Spleen (tissue), 11 donors: Measurements from ENCODE around the gene NEUROG3. TPM values are rescaled to one million over a fixed set of nuclear protein-coding genes. Genes with fewer than 3 reads are reported as not detected.

ENCODE experiments used
- DNase-seq: peaks from one replicate; pipeline ENCODE4 v3.0.0-alpha.2; 2020
- H3K27ac ChIP-seq, 8 donors: fragments of 200-600 bp; sonication (generic) in 7 of 8; 1 replicate in 4 of 8; 2 replicates in 4 of 8; pipeline versions ENCODE4 v1.5.0 to v1.8.0; 2016 to 2021; ENCODE audit warnings: inconsistent platforms in 4 of 8, mild to moderate bottlenecking in 4 of 8, moderate library complexity in 1 of 8
- H3K27me3 ChIP-seq, 7 donors: fragments of 200-600 bp; sonication (generic) in 6 of 7; replicated peaks in 1 of 7; 1 replicate in 4 of 7; 2 replicates in 3 of 7; pipeline versions ENCODE4 v1.5.0 to v1.8.0; 2016 to 2021; ENCODE audit warnings: inconsistent platforms in 3 of 7, mild to moderate bottlenecking in 1 of 7
- H3K36me3 ChIP-seq, 6 donors: fragments of 200-600 bp; sonication (generic) in 5 of 6; 1 replicate in 4 of 6; 2 replicates in 2 of 6; pipeline versions ENCODE4 v1.5.0 to v1.8.0; 2016 to 2021; ENCODE audit warnings: inconsistent platforms in 2 of 6
- H3K4me1 ChIP-seq, 6 donors: fragments of 200-600 bp; sonication (generic) in 5 of 6; 1 replicate in 3 of 6; 2 replicates in 3 of 6; pipeline versions ENCODE4 v1.5.0 to v1.8.0; 2016 to 2021; ENCODE audit warnings: inconsistent platforms in 3 of 6
- H3K4me3 ChIP-seq, 8 donors: fragments of 200-600 bp; sonication (generic) in 7 of 8; 1 replicate in 4 of 8; 2 replicates in 4 of 8; pipeline versions ENCODE4 v1.5.0 to v1.8.0; 2016 to 2021; ENCODE audit warnings: inconsistent platforms in 4 of 8, mild to moderate bottlenecking in 4 of 8, moderate library complexity in 2 of 8
- H3K9me3 ChIP-seq, 8 donors: fragments of 200-600 bp; sonication (generic) in 7 of 8; 1 replicate in 4 of 8; 2 replicates in 4 of 8; pipeline versions ENCODE4 v1.5.0 to v1.8.0; 2016 to 2021; ENCODE audit warnings: inconsistent platforms in 4 of 8
- CTCF ChIP-seq, 11 experiments: fragments of 200-600 bp in 7 of 11; fragments of 450-650 bp in 4 of 11; sonication (generic) in 4 of 11; IDR thresholded peaks in 8 of 11; conservative IDR thresholded peaks in 3 of 11; 1 replicate in 7 of 11; 2 replicates in 4 of 11; pipeline versions ENCODE4 v1.4.0 to v1.8.0; 2016 to 2021; ENCODE audit warnings: antibody characterized with exemption in 11 of 11, inconsistent platforms in 4 of 11, mild to moderate bottlenecking in 1 of 11
- POLR2A ChIP-seq, 3 donors: fragments of 450-650 bp; IDR thresholded peaks; one replicate each; pipeline ENCODE4 v1.5.1; 2017; ENCODE audit warnings: antibody characterized with exemption in 3 of 3, mild to moderate bottlenecking in 1 of 3
- POLR2AphosphoS5 ChIP-seq, 3 donors: sonication (generic); formaldehyde crosslinking; IDR thresholded peaks; one replicate each; pipeline ENCODE4 v1.5.1; 2017; ENCODE audit warnings: antibody characterized with exemption in 3 of 3
- WGBS, 5 donors: extraction: QIAGEN DNeasy Blood & Tissue Kit in 3 of 5; methylation state at CpG; one replicate each; pipeline versions ENCODE4 v1.1.5 to v1.1.7; 2013 to 2018; 5-methylcytosine and 5-hydroxymethylcytosine counted together
- intact Hi-C: fragments of 100-400 bp; cut with DNase I; formaldehyde crosslinking; loops from one replicate; pipeline ENCODE4 v1.15.0; 2023; ENCODE audit warnings: low total_unique reads
- polyA plus RNA-seq, 3 donors: library from polyadenylated mRNA; stranded (reverse); fragments of 200-250 nt; gene quantifications; one replicate each; pipeline ENCODE4 v1.2.1, GENCODE V29; 2013
- total RNA-seq, 7 donors: library from RNA; depleted of rRNA in 3 of 7; stranded (reverse); fragments of >200 nt in 3 of 7; fragmentation: NEBNext Ultra II Directional in 4 of 7; extraction: Animal tissue kit (Norgen Biotek cat#: 25700) in 4 of 7; gene quantifications; one replicate each; pipeline versions ENCODE4 v1.1.0 to v1.2.1, GENCODE V29; 2016 to 2021
- donor health status: healthy with polysubstance abuse.
- donor health status: DM: no; HTN: no; CAD: no; lungs with moderate emphysema.
- donor health status: DM: no; HTN: no; CAD: no.
- donor health status: Bipolar disorder and iron deficiency.
- donor health status: healthy.
- donor health status: DM: no; HTN: no; CAD: no.
- donor health status: DM: yes; HTN: yes; CAD: no.

NEUROG3 gene
- total and polyA plus RNA-seq, 10 donors = 0.06 TPM; not detected in 8

GRCh38 chr10:69559525-69559924 is 13.7 kb downstream of the NEUROG3 start:
- no peak overlapping the region for H3K27ac ChIP-seq
- WGBS, 5 donors = 60 to 72% (median 62%) methylated on average over 5 to 6 of the region's 6 CpGs
- H3K4me1 ChIP-seq = peaks cover 0 to 5% (median 0%) of the 10 kb centered on the region in 6 donors
- no peaks in the 10 kb centered on the region for H3K36me3 ChIP-seq
- intact Hi-C loops = no loop called here
- H3K4me3 ChIP-seq = no peak overlapping the region
- DNase-seq = no peak
- no peaks in the 10 kb centered on the region for H3K9me3 ChIP-seq
- peaks cover 0 to 31% (median 0%) of the 10 kb centered on the region in 7 donors for H3K27me3 ChIP-seq
- TF ChIP-seq POLR2A (IDR thresholded peaks at IDR 0.05) (no peak), CTCF (IDR thresholded peaks at IDR 0.05 in 8 of 11, conservative IDR thresholded peaks at IDR 0.05 in 3 of 11) (no peak)

GRCh38 chr10:69558559-69558958 is 14.7 kb downstream of the NEUROG3 start:
- no peaks in the 10 kb centered on the region for H3K9me3 ChIP-seq
- intact Hi-C loops = no loop called here

GRCh38 chr10:69554611-69555010 is 18.6 kb downstream of the NEUROG3 start:
- no peak overlapping the region for H3K4me3 ChIP-seq

More at GRCh38 chr10:69558559-69558958, 14.7 kb downstream of the NEUROG3 start:
- WGBS, 5 donors = 27 to 33% (median 30%) methylated on average over 2 of the region's 2 CpGs
- no peak overlapping the region for H3K4me3 ChIP-seq
- H3K27me3 ChIP-seq = peaks cover 0 to 26% (median 0%) of the 10 kb centered on the region in 7 donors
- no peak for DNase-seq
- TF ChIP-seq CTCF (IDR thresholded peaks at IDR 0.05 in 8 of 11, conservative IDR thresholded peaks at IDR 0.05 in 3 of 11) (no peak), POLR2A (IDR thresholded peaks at IDR 0.05) (no peak), POLR2AphosphoS5 (IDR thresholded peaks at IDR 0.05) (no peak)
- no peak overlapping the region for H3K27ac ChIP-seq
- H3K36me3 ChIP-seq = no peaks in the 10 kb centered on the region
- H3K4me1 ChIP-seq = peaks cover 0 to 5% (median 0%) of the 10 kb centered on the region in 6 donors

DNA sequence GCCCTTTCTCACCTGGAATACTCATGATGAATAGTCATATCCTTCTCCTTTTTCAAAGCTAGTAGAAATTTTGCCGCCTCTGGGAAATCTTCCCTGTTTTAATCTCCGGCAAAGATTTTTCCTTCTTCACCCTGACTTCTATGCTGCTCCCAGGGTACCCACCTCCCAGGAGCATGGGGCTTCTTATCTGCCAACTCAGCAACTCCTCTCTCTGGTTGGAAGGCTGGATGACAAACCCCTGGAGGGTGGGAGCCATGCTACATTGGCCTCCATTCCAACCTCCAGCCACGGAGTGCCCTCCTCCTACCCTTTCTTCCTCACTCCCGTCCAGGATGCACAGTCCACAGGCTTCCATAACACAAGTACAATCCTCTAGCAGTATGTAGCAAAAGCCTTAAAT is 19.9 kb downstream of the NEUROG3 start:
- H3K36me3 ChIP-seq = no peaks in the 10 kb centered on the region
- peaks cover 8 to 42% (median 34%) of the 10 kb centered on the region in 8 donors for H3K9me3 ChIP-seq
- intact Hi-C loops = no loop called here
- H3K4me1 ChIP-seq = peaks cover 0 to under 1% (median 0%) of the 10 kb centered on the region in 6 donors
- TF ChIP-seq POLR2A (IDR thresholded peaks at IDR 0.05) (no peak), CTCF (IDR thresholded peaks at IDR 0.05 in 8 of 11, conservative IDR thresholded peaks at IDR 0.05 in 3 of 11) (no peak)
- WGBS, 5 donors = 78 to 86% (median 85%) methylated on average over 4 of the region's 4 CpGs
- DNase-seq = no peak
- H3K27me3 ChIP-seq = peaks cover 0 to 32% (median 0%) of the 10 kb centered on the region in 7 donors
- no peak overlapping the region for H3K27ac ChIP-seq
- no peak overlapping the region for H3K4me3 ChIP-seq

More at GRCh38 chr10:69554611-69555010, 18.6 kb downstream of the NEUROG3 start:
- 28 to 74% (median 34%) methylated on average over 3 to 6 of the region's 6 CpGs for WGBS, 5 donors
- intact Hi-C loops = no loop called here
- Histone ChIP-seq H3K36me3 (no peaks in the 10 kb centered on the region), H3K27me3 (peaks cover 0 to 41% (median 0%) of the 10 kb centered on the region in 7 donors), H3K27ac (no peak overlapping the region), H3K4me1 (peaks cover 0 to 5% (median 0%) of the 10 kb centered on the region in 6 donors), H3K9me3 (peaks cover 6 to 29% (median 21%) of the 10 kb centered on the region in 8 donors)
- DNase-seq = no peak
- TF ChIP-seq CTCF (IDR thresholded peaks at IDR 0.05 in 8 of 11, conservative IDR thresholded peaks at IDR 0.05 in 3 of 11) (no peak), POLR2AphosphoS5 (IDR thresholded peaks at IDR 0.05) (no peak), POLR2A (IDR thresholded peaks at IDR 0.05) (no peak)
